Measurements from ENCODE around the gene EPN1.
"Not testable (repeated sequence)": the region's sequence is repeated elsewhere in the genome, so short reads cannot be mapped to it uniquely, and the experiment has no call there.

DNA sequence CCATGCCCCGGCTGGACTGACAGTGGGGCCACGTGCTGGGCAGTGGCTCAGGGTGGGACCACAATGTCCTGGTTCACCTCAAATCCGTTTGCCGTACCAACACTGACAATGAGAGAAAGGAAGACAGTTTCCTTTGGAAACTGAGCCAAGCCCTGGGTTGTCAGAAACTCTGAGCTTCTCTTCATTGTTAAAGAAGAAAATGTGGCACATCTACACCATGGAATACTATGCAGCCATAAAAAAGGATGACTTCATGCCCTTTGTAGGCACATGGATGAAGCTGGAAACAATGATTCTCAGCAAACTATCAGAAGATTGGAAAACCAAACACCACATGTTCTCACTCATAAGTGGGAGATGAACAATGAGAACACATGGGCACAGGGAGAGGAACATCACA lies 81.8 kb downstream of the EPN1 start:
- not testable (repeated sequence) for TF ChIP-seq POLR2A (IDR thresholded peaks at IDR 0.05)
- TF ChIP-seq, protein P1, sequence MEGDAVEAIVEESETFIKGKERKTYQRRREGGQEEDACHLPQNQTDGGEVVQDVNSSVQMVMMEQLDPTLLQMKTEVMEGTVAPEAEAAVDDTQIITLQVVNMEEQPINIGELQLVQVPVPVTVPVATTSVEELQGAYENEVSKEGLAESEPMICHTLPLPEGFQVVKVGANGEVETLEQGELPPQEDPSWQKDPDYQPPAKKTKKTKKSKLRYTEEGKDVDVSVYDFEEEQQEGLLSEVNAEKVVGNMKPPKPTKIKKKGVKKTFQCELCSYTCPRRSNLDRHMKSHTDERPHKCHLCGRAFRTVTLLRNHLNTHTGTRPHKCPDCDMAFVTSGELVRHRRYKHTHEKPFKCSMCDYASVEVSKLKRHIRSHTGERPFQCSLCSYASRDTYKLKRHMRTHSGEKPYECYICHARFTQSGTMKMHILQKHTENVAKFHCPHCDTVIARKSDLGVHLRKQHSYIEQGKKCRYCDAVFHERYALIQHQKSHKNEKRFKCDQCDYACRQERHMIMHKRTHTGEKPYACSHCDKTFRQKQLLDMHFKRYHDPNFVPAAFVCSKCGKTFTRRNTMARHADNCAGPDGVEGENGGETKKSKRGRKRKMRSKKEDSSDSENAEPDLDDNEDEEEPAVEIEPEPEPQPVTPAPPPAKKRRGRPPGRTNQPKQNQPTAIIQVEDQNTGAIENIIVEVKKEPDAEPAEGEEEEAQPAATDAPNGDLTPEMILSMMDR (IDR thresholded peaks at IDR 0.05) = not testable (repeated sequence)
